WTC11 (cell line): ENCODE data around the gene ADGRA1.

Experiments
- FOXP4 ChIP-seq: sonication (generic); formaldehyde crosslinking; IDR thresholded peaks from 2 replicates; pipeline ENCODE4 v1.8.0; 2022; ENCODE audit warnings: mild to moderate bottlenecking, missing genetic modification reagents
- ZBTB43 ChIP-seq: sonication (generic); formaldehyde crosslinking; IDR thresholded peaks from 2 replicates; pipeline ENCODE4 v1.8.1; 2023; ENCODE audit warnings: mild to moderate bottlenecking, missing genetic modification reagents

DNA sequence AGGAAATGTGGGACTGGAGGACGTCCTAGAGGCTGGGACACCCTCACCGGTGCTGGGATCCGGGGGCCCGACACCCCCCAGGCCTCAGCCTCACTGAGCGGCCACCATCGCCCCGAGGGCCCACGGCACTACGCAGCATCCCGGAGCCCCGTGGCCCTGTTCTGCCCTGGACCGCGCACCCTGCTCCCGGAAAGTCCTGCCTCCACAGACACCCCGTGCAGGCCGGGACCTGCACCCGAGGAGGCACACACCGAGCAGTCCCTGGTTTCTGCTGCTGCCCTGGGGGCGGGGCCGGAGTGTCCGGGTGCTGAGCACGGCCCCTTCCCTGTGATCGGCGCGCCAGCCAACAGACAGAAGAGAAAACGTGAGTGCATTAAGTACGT is 54.2 kb downstream of the ADGRA1 start:
- no peak for TF ChIP-seq FOXP4 (CRISPR knock-in tag)
- TF ChIP-seq ZBTB43 = no peak
